Central memory CD8-positive, alpha-beta T cell (primary cell): ENCODE results near the gene GOLGA6A.
"Not testable (repeated sequence)": the region's sequence is repeated elsewhere in the genome, so short reads cannot be mapped to it uniquely, and the experiment has no call there.

ENCODE experiments used
- ATAC-seq: fragments of 150-1000 bp; cut with Tn5 transposase; replicated peaks from 2 replicates; pipeline ENCODE4 v1.10.0; 2022; ENCODE audit warnings: mild to moderate bottlenecking, moderate FRiP score, moderate number of reproducible peaks; ENCODE audit not compliant: poor library complexity, severe bottlenecking; ENCODE audit errors: extremely low read depth
- DNase-seq, 2 donors: peaks; one replicate each; pipeline ENCODE4 v3.0.0; 2021; ENCODE audit warnings: low spot score in 2 of 2
- H3K27ac Mint-ChIP-seq: one replicate; pipeline ENCODE4 v1.8.0; 2022; ENCODE audit warnings: low read depth, mild to moderate bottlenecking, moderate library complexity, mixed read lengths
- H3K27me3 Mint-ChIP-seq: one replicate; pipeline ENCODE4 v1.8.0; 2022; ENCODE audit warnings: mixed read lengths
- H3K36me3 Mint-ChIP-seq: one replicate; pipeline ENCODE4 v1.8.0; 2022; ENCODE audit warnings: mild to moderate bottlenecking, moderate library complexity, mixed read lengths; ENCODE audit not compliant: insufficient read depth
- H3K4me1 Mint-ChIP-seq: one replicate; pipeline ENCODE4 v1.8.0; 2022; ENCODE audit warnings: mixed read lengths
- H3K4me3 Mint-ChIP-seq: one replicate; pipeline ENCODE4 v1.8.0; 2022; ENCODE audit warnings: mild to moderate bottlenecking, moderate library complexity, mixed read lengths
- H3K9me3 Mint-ChIP-seq: one replicate; pipeline ENCODE4 v1.8.0; 2022; ENCODE audit warnings: mixed read lengths

GOLGA6A gene, protein sequence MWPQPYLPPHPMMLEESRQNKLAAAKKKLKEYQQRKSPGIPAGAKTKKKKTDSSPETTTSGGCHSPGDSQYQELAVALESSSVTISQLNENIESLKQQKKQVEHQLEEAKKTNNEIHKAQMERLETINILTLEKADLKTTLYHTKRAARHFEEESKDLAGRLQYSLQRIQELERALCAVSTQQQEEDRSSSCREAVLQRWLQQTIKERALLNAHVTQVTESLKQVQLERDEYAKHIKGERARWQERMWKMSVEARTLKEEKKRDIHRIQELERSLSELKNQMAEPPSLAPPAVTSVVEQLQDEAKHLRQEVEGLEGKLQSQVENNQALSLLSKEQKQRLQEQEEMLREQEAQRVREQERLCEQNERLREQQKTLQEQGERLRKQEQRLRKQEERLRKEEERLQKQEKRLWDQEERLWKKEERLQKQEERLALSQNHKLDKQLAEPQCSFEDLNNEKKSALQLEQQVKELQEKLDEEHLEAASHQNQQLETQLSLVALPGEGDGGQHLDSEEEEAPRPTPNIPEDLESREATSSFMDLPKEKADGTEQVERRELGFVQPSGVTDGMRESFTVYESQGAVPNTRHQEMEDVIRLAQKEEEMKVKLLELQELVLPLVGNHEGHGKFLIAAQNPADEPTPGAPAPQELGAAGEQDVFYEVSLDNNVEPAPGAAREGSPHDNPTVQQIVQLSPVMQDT

DNA sequence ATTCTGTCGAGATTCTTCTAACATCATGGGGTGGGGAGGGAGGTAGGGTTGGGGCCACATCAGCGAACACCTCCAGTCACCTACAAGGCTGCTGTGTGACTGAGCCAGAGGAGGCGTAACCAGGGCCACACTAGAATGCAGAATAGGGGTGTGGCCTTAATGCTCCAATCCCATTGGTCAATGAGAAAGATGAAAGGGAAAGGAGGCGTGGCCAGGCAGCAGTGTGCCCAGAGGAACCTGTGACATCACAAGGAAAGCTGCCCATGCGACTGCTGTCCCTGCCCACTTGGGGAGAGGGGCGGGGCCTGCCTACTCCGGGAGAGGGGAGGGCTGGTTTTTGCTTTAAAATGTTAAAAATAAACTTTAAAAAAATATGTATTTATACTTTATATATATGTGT is at the start of gene GOLGA6A:
TSS of gene GOLGA6A (minus strand) at position 101 of the 400 bp plus-strand sequence. CDS start at position 60, 41 bp downstream.
- H3K27me3 Mint-ChIP-seq, ATAC-seq, H3K36me3 Mint-ChIP-seq, H3K4me3 Mint-ChIP-seq, DNase-seq, H3K9me3 Mint-ChIP-seq, H3K27ac Mint-ChIP-seq, H3K4me1 Mint-ChIP-seq: not testable (repeated sequence)

DNA sequence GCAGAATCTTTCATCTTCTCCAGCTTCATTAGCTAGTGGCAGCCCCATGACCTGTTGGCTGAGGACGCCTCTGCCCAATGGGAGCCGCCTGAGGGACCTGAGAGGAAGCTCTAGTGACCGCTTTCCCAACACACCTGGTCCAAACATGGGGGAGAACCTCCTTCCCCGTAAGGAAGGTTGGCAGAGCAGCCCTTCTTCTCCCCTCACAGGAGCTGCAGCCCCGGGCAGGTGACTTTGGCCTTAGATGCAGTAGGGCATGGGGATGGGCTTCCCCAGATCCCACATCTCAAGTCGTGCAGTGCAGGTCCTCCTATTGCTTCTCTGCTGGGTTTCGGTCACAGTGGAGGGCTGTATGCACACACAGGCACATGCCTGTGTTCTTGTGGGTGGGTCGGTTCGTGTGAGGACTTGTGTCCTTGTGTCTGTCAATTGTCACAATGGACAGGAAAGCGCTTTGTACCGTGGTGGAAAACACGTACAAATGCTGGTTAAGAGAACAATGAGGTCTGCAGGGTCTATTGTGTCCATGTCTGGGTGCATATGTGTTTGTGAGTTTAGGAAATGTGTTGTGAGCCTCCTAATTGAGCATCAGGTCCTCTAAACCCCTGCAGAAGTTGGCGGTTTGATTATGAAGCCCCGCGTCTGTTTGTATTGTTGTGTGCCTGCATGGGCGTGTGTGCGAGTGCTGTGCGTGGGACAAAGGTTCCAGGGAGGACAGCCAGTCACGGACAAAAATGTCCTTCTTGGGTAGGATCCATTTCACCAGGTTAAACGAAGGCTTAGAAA is 49.5 kb upstream of the GOLGA6A start:
- no peak for ATAC-seq
- peaks cover 15% of the 10 kb centered on the region for H3K4me1 Mint-ChIP-seq
- H3K9me3 Mint-ChIP-seq: no peaks in the 10 kb centered on the region
- H3K27ac Mint-ChIP-seq: peak overlapping the region; percentile 53
- H3K27me3 Mint-ChIP-seq: peaks cover 84% of the 10 kb centered on the region
- H3K4me3 Mint-ChIP-seq: no peak overlapping the region
- DNase-seq: no peak
- H3K36me3 Mint-ChIP-seq: peaks cover 8% of the 10 kb centered on the region

DNA sequence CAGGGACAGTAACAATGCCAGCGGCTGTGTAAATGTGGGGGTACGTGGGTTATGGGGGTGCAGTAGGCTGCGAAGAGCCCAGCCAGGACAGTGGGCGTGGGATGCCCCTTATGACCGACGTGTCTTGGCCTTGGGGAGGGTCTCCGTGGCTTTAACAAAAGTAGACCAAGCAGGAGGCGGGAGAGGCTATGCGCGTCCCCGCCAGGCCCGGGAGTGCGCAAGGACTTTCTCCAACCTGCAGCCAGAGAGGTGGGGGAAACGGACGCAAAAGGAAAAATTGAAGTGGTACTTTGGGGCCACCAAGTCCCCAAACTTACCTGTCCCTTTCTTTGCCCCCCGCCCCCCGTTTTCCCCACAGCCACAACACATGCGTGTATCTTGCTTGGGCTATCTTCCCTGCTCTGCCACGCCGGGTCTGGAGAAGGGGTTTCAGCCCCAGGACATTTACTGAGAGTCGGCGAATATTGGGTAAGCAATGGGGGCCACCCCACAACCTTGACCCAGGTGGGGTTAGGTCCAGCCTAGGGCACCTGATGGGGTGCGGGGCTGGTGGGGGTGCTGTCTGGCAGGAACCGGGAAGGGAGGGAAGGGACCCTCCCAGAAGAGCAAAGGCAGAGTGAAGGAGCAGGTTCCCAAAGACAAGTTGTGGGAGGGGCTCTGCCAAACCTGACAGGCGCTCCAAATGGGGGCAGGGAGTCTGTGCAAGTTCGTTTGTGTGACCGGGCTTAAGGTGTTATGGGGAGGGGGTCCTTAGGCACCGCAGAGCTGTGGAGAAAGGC is 48.7 kb upstream of the GOLGA6A start:
- H3K4me1 Mint-ChIP-seq: peaks cover 11% of the 10 kb centered on the region
- ATAC-seq: no peak
- no peak overlapping the region for H3K27ac Mint-ChIP-seq
- H3K9me3 Mint-ChIP-seq: no peaks in the 10 kb centered on the region
- peaks cover 8% of the 10 kb centered on the region for H3K36me3 Mint-ChIP-seq
- DNase-seq: no peak
- H3K27me3 Mint-ChIP-seq: peaks cover 84% of the 10 kb centered on the region
- no peak overlapping the region for H3K4me3 Mint-ChIP-seq

DNA sequence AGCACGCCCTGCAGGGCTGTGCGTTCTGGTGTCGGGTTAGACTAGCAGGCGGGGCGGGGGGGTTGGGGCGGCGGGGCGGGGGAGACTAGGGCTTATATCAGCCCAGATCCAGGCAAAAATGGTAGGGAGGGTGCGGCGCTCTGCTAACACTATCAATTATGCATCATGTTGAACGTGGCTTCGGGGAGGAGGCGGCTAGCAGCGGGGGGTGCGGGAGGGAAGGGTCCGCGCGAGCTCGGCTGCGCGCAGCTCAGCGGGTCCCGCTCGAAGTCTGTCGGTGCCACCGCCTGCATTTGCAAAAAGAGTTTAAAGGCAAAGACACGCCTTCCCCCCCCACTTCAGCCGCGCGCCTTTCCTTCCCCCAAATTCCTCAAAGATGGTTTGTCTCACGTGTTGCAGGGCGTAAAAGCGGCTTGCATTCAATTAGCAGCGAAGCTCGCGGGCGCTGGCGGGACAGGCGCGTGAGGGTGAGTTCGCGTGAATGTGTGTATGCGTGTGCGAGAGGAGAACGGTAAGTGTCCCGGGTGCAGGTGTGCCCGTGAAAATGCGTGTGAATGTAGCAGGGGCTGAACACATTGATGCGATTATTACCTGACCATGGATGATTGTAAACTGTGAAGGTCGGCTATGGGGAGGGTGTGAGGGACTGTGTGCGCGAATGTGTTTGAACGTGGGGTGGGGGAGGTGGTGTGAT is 48.0 kb upstream of the GOLGA6A start, which contains the start of gene ISLR2:
TSS of gene ISLR2 (plus strand) at position 432 of the 694 bp plus-strand sequence. CDS start 2,169 bp downstream, outside the sequence.
- H3K9me3 Mint-ChIP-seq: no peaks in the 10 kb centered on the region
- H3K36me3 Mint-ChIP-seq: peaks cover 8% of the 10 kb centered on the region
- ATAC-seq (no peak), DNase-seq (no peak)
- peaks cover 11% of the 10 kb centered on the region for H3K4me1 Mint-ChIP-seq
- no peak within 1 kb of the TSS for H3K4me3 Mint-ChIP-seq
- H3K27me3 Mint-ChIP-seq: peaks cover 84% of the 10 kb centered on the region
- no peak within 1 kb of the TSS for H3K27ac Mint-ChIP-seq

DNA sequence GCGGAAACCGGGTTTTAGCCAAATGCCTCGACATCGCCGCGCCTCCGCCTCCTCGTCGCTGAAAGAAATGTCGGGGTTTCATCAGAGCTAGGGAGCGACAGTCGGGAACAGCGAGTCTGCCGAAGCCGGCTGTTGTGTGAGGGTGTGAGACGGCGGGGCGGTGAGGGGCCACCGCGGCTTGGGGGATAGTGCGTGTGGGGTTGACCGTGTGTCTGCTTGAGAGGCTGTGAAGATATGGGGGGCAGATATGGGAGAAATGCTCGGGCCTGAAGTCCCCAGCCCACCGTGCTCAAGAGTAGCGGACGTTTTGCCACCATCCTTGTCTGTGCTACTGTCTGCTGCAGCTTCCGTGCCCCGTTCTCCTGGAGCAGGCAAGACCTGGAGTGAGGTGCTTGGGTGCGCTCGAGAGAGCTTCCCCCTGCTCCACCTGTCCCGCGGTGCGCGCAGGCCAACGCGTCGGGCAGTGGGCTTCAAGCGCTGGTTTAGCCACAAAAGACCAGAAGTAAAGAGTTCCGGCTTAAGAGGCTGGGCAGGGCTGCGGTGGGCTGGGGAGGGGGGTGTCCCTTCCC is 47.3 kb upstream of the GOLGA6A start:
- no peaks in the 10 kb centered on the region for H3K9me3 Mint-ChIP-seq
- peaks cover 11% of the 10 kb centered on the region for H3K4me1 Mint-ChIP-seq
- H3K27ac Mint-ChIP-seq: no peak overlapping the region
- DNase-seq (no peak), ATAC-seq (no peak)
- no peak overlapping the region for H3K4me3 Mint-ChIP-seq
- peaks cover 84% of the 10 kb centered on the region for H3K27me3 Mint-ChIP-seq
- peaks cover 8% of the 10 kb centered on the region for H3K36me3 Mint-ChIP-seq

DNA sequence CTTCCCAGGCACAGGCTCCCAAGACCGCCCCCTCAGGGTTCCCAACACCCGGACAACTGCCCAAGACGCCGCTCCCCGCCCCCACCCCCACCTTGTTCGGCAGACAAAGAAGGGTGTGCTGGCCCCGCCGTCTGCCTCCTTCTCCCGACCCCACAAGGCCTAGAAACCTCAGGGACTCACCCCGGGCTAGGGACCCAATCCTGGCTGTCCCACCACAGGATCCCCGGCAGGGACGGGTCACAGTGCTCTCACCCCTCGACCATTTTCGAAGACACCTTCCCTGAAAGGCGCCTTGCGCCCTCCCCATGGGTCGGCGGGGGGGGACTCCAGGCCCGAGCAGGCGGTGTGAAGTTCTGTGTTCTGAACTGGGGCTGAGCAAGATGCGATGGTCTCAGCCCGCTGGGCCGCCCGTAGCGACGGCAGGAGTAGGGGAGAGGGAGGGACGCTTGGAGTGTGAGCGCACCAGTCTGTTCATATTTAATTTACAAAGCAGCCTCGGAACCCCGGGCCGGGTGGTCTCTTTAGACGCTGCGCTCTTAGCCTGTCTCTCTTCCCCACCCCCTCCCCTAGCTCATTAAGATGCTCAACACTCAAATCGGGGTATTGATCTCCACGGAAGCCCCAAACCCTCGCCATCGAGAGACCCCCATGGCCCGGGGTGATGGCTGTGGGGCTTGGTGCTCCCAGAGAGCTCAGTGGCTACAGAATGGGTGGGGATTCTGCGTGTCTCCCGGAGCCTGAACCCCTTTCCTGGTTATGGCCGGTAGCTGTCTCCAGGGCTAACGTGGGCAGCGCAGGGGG is 46.6 kb upstream of the GOLGA6A start:
- DNase-seq (no peak), ATAC-seq (no peak)
- Mint-ChIP-seq H3K4me1 (peaks cover 11% of the 10 kb centered on the region), H3K27me3 (peaks cover 88% of the 10 kb centered on the region), H3K36me3 (peaks cover 6% of the 10 kb centered on the region), H3K27ac (no peak overlapping the region), H3K9me3 (no peaks in the 10 kb centered on the region), H3K4me3 (no peak overlapping the region)

DNA sequence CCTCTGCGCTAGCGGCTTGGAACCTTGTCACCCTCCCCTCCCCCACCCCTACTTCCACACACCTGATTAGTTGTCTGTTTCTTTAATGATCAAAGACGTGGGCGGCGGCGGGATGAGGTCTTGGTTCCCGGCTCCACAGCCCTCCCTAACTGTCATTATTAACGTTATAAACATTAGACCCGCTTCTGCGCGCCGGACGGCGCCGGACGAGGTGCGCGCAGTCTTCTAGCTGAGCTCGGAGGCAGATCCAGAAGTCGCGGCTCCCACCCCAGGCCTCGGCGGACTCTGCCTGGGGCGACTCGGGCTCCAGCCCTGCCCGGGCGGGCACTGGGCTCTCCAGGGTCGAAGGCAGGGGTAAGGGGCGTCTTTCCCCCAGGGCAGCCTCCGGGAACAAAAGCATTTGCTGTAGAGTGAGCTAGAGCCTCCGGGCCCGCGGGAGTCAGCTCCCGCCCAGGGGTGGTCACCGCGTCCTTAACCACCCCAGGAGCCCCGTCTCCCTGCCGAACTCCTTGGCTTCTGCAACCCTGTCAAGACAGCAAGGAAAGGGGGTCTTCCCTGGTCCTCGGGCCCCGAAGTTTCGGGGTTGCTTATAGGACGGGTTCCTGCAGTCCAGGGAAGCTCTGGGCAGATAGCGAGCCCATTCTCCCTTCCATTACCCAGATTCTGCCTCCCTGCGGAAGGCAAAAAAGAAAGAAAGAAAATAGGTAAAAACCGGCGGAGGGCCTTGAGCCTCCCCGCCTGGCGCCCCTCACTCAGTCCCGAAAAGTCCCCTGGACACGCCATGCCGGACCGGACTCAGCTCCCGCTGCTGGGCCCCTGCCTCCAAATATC is 45.8 kb upstream of the GOLGA6A start:
- DNase-seq: no peak

DNA sequence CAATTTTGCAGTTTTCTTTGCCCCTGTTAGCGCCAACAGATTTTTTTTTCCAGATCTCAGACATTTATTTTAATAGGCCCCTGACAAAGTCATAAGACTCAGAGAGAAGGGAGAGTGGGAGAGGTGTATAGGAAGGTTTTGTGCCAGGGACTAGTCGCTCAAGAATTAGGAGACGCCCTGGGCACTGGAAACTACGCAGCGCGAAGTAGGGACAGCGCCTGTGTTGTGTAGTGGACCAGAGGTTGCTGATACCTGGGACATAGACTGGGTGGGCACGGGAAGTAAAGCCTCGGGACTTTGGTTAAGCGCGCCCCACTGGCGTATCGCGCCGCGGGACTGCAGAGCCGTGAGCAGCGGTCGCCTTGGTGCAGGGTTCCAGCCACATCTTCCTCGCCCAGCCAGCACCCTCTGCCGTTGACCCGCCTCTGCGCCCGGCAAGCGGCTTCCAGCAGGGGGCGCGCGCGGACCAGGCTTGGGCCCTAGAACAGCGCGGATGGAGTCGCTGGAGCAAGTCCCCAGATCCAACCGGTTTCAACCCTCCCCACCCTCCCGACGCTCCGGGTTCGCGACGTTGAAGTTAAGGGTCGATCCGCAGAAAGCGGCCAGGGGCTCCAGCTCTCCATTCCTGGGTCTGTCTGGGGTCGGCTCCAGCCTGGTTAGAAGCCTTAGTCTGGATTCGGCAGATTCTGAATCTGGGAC is 45.1 kb upstream of the GOLGA6A start:
- DNase-seq (peak; percentile 63 to 81), ATAC-seq (peak; percentile 73)
- Mint-ChIP-seq H3K27ac (no peak overlapping the region), H3K4me3 (peak overlapping the region; percentile 45), H3K9me3 (no peaks in the 10 kb centered on the region), H3K36me3 (peaks cover 6% of the 10 kb centered on the region), H3K27me3 (peaks cover 100% of the 10 kb centered on the region), H3K4me1 (peaks cover 11% of the 10 kb centered on the region)

More for the DNA sequence above, 45.8 kb upstream of the GOLGA6A start:
- Mint-ChIP-seq H3K36me3 (peaks cover 6% of the 10 kb centered on the region), H3K27ac (no peak overlapping the region), H3K4me1 (peaks cover 11% of the 10 kb centered on the region), H3K27me3 (peaks cover 96% of the 10 kb centered on the region), H3K4me3 (peak overlapping the region; percentile 45), H3K9me3 (no peaks in the 10 kb centered on the region)
- ATAC-seq: no peak

DNA sequence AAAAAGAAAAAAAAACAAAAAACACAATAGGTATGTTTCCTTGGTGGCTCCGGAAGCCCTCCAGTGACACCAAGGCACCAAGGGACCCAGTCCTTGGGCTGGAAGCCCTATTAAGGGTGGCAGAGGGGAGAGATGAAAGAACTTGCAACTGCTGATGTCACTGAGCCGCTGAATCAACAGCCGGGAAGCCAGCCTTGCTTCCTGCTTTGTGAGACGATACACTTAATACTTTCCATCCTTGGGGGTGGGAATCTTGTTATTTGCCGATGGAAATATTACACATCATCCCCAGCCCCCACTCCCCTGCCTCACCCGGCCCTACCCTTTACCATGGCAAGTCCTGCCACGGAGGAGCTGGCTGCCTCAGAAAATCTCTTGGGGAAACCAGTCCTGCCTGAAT is 42.4 kb upstream of the GOLGA6A start:
- ATAC-seq (no peak), DNase-seq (no peak)
- no peak overlapping the region for H3K27ac Mint-ChIP-seq

DNA sequence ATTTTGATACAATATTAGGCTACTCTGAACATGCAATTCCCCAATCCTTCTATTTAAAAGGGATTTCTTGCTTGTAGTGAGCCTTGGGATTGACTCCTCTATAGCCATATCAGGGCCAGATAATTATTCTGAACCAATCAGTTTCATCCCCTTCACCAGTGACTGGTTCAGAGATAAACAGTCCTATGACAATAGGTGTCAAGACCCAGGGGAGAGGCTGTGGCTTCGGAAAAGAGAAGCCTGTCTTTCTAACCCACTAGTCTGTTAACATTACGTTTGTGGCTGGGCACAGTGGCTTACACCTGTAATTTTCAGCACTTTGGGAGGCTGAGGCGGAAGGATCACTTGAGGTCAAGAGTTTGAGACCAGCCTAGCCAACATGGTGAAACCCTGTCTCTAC is 41.8 kb upstream of the GOLGA6A start:
- H3K36me3 Mint-ChIP-seq: peaks cover 3% of the 10 kb centered on the region
- ATAC-seq: no peak
- H3K4me3 Mint-ChIP-seq: no peak overlapping the region

More for the DNA sequence above, 42.4 kb upstream of the GOLGA6A start:
- H3K4me1 Mint-ChIP-seq: peaks cover 5% of the 10 kb centered on the region
- H3K9me3 Mint-ChIP-seq: no peaks in the 10 kb centered on the region
- peaks cover 4% of the 10 kb centered on the region for H3K36me3 Mint-ChIP-seq
- no peak overlapping the region for H3K4me3 Mint-ChIP-seq
- H3K27me3 Mint-ChIP-seq: peaks cover 100% of the 10 kb centered on the region

More for the DNA sequence above, 41.8 kb upstream of the GOLGA6A start:
- peaks cover 100% of the 10 kb centered on the region for H3K27me3 Mint-ChIP-seq
- H3K4me1 Mint-ChIP-seq: no peaks in the 10 kb centered on the region
- H3K9me3 Mint-ChIP-seq: no peaks in the 10 kb centered on the region
- no peak for DNase-seq
- no peak overlapping the region for H3K27ac Mint-ChIP-seq
